Measurements from ENCODE around the gene KRT83.

- TF ChIP-seq, protein P1, sequence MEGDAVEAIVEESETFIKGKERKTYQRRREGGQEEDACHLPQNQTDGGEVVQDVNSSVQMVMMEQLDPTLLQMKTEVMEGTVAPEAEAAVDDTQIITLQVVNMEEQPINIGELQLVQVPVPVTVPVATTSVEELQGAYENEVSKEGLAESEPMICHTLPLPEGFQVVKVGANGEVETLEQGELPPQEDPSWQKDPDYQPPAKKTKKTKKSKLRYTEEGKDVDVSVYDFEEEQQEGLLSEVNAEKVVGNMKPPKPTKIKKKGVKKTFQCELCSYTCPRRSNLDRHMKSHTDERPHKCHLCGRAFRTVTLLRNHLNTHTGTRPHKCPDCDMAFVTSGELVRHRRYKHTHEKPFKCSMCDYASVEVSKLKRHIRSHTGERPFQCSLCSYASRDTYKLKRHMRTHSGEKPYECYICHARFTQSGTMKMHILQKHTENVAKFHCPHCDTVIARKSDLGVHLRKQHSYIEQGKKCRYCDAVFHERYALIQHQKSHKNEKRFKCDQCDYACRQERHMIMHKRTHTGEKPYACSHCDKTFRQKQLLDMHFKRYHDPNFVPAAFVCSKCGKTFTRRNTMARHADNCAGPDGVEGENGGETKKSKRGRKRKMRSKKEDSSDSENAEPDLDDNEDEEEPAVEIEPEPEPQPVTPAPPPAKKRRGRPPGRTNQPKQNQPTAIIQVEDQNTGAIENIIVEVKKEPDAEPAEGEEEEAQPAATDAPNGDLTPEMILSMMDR (IDR thresholded peaks at IDR 0.05) = peak in 4 of 5 experiments; percentile 8 to 43 (median 12)
- TF ChIP-seq POLR2A (IDR thresholded peaks at IDR 0.05) (no peak), EP300 (IDR thresholded peaks at IDR 0.05) (no peak)
Observed at GRCh38 chr12:52307836-52308805, 13.1 kb downstream of the KRT83 start.

Measured in tibial nerve (tissue), 4 donors.